SK-N-MC (cell line): ENCODE measurements around the gene PTGES2.

Source experiments
- EZH2 ChIP-seq: fragments of 200-600 bp; sonication (generic); IDR thresholded peaks from one replicate; pipeline ENCODE4 v1.6.1; 2017; ENCODE audit warnings: antibody characterized with exemption
- POLR2AphosphoS5 ChIP-seq: IDR thresholded peaks from 2 replicates; pipeline ENCODE4 v1.6.1; 2012; ENCODE audit warnings: mild to moderate bottlenecking, low read depth, low read length, borderline replicate concordance

GRCh38 chr9:128077847-128078503 lies 49.6 kb downstream of the PTGES2 start:
- TF ChIP-seq EZH2: no peak
- TF ChIP-seq POLR2AphosphoS5: no peak
